NT2/D1 (cell line): ENCODE results near the gene LRTM1.

ENCODE experiments used
- SUZ12 ChIP-seq: IDR thresholded peaks from 2 replicates; pipeline ENCODE4 v1.6.1; 2011; ENCODE audit not compliant: insufficient read length, insufficient read depth; ENCODE audit errors: extremely low read depth
- ZNF274 ChIP-seq: IDR thresholded peaks from 2 replicates; pipeline ENCODE4 v1.6.1; 2011; ENCODE audit warnings: mild to moderate bottlenecking, low read depth, low read length

DNA sequence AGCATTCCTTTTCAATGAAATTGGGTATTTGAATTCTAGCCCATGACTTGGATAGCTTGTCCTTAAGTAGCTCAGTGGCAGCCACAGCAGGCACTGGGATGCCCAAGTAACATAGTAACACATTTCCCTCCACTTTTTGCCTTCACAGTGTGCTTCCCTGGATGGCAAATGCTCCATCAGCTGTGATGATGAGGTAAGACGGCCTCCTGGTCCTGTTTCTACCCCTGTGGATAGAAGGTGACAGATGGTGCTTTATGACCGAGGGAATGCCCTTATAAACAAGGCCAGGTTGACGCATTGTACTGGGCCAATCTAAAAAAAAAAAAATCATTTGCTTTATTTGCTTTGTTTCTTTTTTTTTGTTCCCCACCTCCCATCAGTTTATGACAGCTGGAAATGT, 41.8 kb upstream of the LRTM1 start:
- TF ChIP-seq SUZ12 (no peak), ZNF274 (no peak)
